Measurements from ENCODE around the gene PIK3R2.

The PIK3R2 gene

DNA sequence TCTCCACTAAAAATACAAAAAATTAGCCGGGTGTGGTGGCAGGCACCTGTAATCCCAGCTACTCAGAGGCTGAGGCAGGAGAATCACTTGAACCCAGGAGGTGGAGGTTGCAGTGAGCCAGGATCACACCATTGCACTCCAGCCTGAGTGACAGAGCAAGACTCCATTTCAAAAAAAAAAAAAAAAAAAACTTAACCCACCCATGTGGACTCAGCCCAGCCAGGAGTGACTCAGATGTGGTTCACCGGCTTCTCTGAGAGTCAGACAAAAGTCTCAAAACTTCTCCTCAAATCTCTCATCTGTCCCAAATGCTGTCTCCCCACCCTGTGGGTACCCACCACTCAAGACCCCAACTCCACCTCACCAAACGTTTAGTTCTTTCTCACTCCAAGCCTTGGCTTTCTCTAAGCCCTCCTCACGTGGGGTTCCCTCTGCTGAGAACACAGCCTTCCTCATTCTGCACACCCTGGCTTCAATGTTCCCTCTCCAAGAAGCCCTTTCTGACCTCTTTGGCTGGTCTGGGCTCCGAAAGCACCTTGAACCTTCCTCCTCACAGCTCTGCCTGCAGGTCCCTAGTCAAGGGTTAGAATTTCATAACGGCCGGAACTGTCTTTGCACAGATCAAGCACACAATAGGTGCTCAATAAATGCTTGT, 61.9 kb downstream of the PIK3R2 start:
- in situ Hi-C loops (cut with HindIII; ENCODE audit: low pct_ligation_motif_present, low pct_unique_long_range_greater_than_20kb, low sequenced_read_pairs) = no loop called here
- no peak for DNase-seq

DNA sequence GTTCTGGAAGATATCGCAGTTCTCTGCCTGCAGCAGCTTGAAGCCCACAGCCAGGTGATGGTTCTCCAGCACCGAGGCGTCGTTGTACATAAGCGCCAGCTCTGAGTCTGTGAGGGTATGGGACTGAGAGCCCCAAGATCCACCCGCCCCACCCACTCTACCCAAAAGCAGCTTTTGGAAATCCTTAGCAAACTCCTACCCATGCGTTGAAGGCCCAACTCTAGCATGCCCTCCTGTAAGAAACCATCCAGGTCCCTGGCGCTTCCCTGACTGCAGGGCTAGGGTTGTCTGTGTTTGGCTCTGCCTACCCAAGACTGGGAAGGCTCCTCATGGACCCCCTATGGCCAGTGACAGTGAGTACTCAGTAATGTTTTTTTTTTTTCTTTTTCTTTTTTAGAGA, 63.8 kb downstream of the PIK3R2 start:
- in situ Hi-C loops (cut with HindIII; ENCODE audit: low pct_ligation_motif_present, low pct_unique_long_range_greater_than_20kb, low sequenced_read_pairs) = no loop called here

DNA sequence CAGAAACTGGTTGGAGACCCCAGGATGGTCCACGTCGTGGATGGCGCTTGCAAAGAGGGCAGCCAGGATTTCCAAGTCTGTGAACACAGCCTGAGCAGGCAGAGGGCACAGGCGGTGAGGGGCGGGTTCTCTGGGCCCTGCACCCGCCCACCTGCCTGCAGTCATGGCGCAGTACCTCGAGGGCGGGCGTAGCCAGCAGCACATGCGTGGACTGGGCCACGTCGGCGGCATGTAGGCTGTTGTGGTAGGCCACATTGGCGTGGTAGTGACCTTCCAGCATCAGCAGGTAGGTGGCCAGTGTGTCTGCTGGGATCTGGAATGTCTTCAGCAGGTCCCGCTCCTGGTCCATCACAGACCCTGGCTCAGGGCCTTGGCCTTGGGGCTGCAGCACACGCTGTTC, 65.2 kb downstream of the PIK3R2 start:
- in situ Hi-C loops (cut with HindIII; ENCODE audit: low pct_ligation_motif_present, low pct_unique_long_range_greater_than_20kb, low sequenced_read_pairs) = no loop called here

More for the DNA sequence above, 63.8 kb downstream of the PIK3R2 start:
- DNase-seq = no peak

GRCh38 chr19:18218600-18218999, 65.6 kb downstream of the PIK3R2 start:
- in situ Hi-C loops (cut with HindIII; ENCODE audit: low pct_ligation_motif_present, low pct_unique_long_range_greater_than_20kb, low sequenced_read_pairs) = no loop called here

More for the DNA sequence above, 65.2 kb downstream of the PIK3R2 start:
- no peak for DNase-seq

More at GRCh38 chr19:18218600-18218999, 65.6 kb downstream of the PIK3R2 start:
- no peak for DNase-seq
